Right lung (tissue), 10 donors: ENCODE results near the gene GDF11. TPM values are rescaled to one million over a fixed set of nuclear protein-coding genes. Genes with fewer than 3 reads are reported as not detected.

ENCODE experiments used
- DNase-seq, 2 donors: peaks; one replicate each; pipeline ENCODE4 v3.0.0-alpha.2; 2013
- long read RNA-seq, 8 donors: transcript quantifications; one replicate each; lab custom pipeline, GENCODE V29; 2026
- polyA plus RNA-seq, 5 donors: library from polyadenylated mRNA; unstranded; fragments of 120-200 nt; gene quantifications; one replicate each; pipeline versions ENCODE4 v1.2.1 to v1.2.3, GENCODE V29; 2013; ENCODE audit warnings: inconsistent platforms in 1 of 5, low replicate concordance in 1 of 5; ENCODE audit not compliant: insufficient read length in 5 of 5, insufficient read depth in 1 of 5

GDF11 gene
- polyA plus RNA-seq, result 10 to 100 TPM; 14.0 to 19.8 (median 17.4) TPM
- long read RNA-seq, donor 1, full-length matches to known transcripts, result 3 of 218 reads
- long read RNA-seq, donor 1, partial matches to known transcripts, result 208 of 218 reads
- long read RNA-seq, donor 1, other reads (novel, unspliced or antisense), result 7 of 218 reads
- long read RNA-seq, donor 2, full-length matches to known transcripts, result 5 of 98 reads
- long read RNA-seq, donor 2, partial matches to known transcripts, result 93 of 98 reads
- long read RNA-seq, donor 2, other reads (novel, unspliced or antisense), result 0 of 98 reads
- long read RNA-seq, donor 3, full-length matches to known transcripts, result 12 of 237 reads
- long read RNA-seq, donor 3, partial matches to known transcripts, result 212 of 237 reads
- long read RNA-seq, donor 3, other reads (novel, unspliced or antisense), result 13 of 237 reads
- long read RNA-seq, donor 4, full-length matches to known transcripts, result 2 of 124 reads
- long read RNA-seq, donor 4, partial matches to known transcripts, result 109 of 124 reads
- long read RNA-seq, donor 4, other reads (novel, unspliced or antisense), result 13 of 124 reads
- long read RNA-seq, donor 5, full-length matches to known transcripts, result 6 of 239 reads
- long read RNA-seq, donor 5, partial matches to known transcripts, result 218 of 239 reads
- long read RNA-seq, donor 5, other reads (novel, unspliced or antisense), result 15 of 239 reads
- long read RNA-seq, donor 6, full-length matches to known transcripts, result 8 of 199 reads
- long read RNA-seq, donor 6, partial matches to known transcripts, result 175 of 199 reads
- long read RNA-seq, donor 6, other reads (novel, unspliced or antisense), result 16 of 199 reads
- long read RNA-seq, donor 7, full-length matches to known transcripts, result 5 of 190 reads
- long read RNA-seq, donor 7, partial matches to known transcripts, result 178 of 190 reads
- long read RNA-seq, donor 7, other reads (novel, unspliced or antisense), result 7 of 190 reads
- long read RNA-seq, donor 8, full-length matches to known transcripts, result 5 of 82 reads
- long read RNA-seq, donor 8, partial matches to known transcripts, result 77 of 82 reads
- long read RNA-seq, donor 8, other reads (novel, unspliced or antisense), result 0 of 82 reads

- DNase-seq, result peak; percentile 86 to 87
Measured at GRCh38 chr12:55742719-55743405, at the start of gene GDF11. Gene GDF11 (plus strand): TSS chr12:55743122. CDS start chr12:55743317, 195 bp downstream.

GRCh38 chr12:55693323-55694187 lies 49.4 kb upstream of the GDF11 start:
- no peak for DNase-seq

- DNase-seq, result no peak
Measured at GRCh38 chr12:55694188-55694515, 48.8 kb upstream of the GDF11 start.

- DNase-seq, result no peak
Measured at GRCh38 chr12:55694651-55695050, 48.3 kb upstream of the GDF11 start.

GRCh38 chr12:55695349-55695748 lies 47.6 kb upstream of the GDF11 start:
- DNase-seq, result no peak

- DNase-seq, result no peak
Measured at GRCh38 chr12:55696141-55696540, 46.8 kb upstream of the GDF11 start.

GRCh38 chr12:55696796-55697462 lies 46.0 kb upstream of the GDF11 start:
- no peak for DNase-seq

GRCh38 chr12:55697686-55698085 lies 45.2 kb upstream of the GDF11 start:
- DNase-seq, result no peak

- no peak for DNase-seq
Measured at GRCh38 chr12:55698241-55698955, 44.5 kb upstream of the GDF11 start.

- no peak for DNase-seq
Measured at GRCh38 chr12:55698965-55699364, 44.0 kb upstream of the GDF11 start.

- no peak for DNase-seq
Measured at GRCh38 chr12:55699471-55700055, 43.4 kb upstream of the GDF11 start.

GRCh38 chr12:55700255-55701018 lies 42.5 kb upstream of the GDF11 start:
- no peak for DNase-seq

GRCh38 chr12:55702861-55703260 lies 40.1 kb upstream of the GDF11 start:
- no peak for DNase-seq

- DNase-seq, result no peak
Measured at GRCh38 chr12:55703288-55703687, 39.6 kb upstream of the GDF11 start.

- no peak for DNase-seq
Measured at GRCh38 chr12:55703901-55704761, 38.8 kb upstream of the GDF11 start.

GRCh38 chr12:55704824-55705718 lies 37.9 kb upstream of the GDF11 start:
- no peak for DNase-seq
